Glutamatergic neuron (in vitro differentiated cells): ENCODE data around the gene MISP. TPM values are rescaled to one million over a fixed set of nuclear protein-coding genes. Genes with fewer than 3 reads are reported as not detected.
A peak's percentile ranks its signal among the peaks of the same experiment; 100 is the strongest.
"Not testable (repeated sequence)": the region's sequence is repeated elsewhere in the genome, so short reads cannot be mapped to it uniquely, and the experiment has no call there.

Experiments used
- DNase-seq: peaks from one replicate; pipeline ENCODE4 v3.0.0; 2022
- H3K27ac Mint-ChIP-seq: one replicate; pipeline ENCODE4 v1.8.0; 2020; ENCODE audit warnings: mild to moderate bottlenecking, mixed read lengths, inconsistent platforms; ENCODE audit not compliant: unreplicated experiment
- H3K27me3 Mint-ChIP-seq: one replicate; pipeline ENCODE4 v1.8.0; 2020; ENCODE audit warnings: mild to moderate bottlenecking, moderate library complexity, mixed read lengths, inconsistent platforms; ENCODE audit not compliant: unreplicated experiment
- H3K36me3 Mint-ChIP-seq: one replicate; pipeline ENCODE4 v1.8.0; 2020; ENCODE audit warnings: mild to moderate bottlenecking, mixed read lengths, inconsistent platforms; ENCODE audit not compliant: unreplicated experiment
- H3K4me1 Mint-ChIP-seq: one replicate; pipeline ENCODE4 v1.8.0; 2020; ENCODE audit warnings: mild to moderate bottlenecking, low read depth, mixed read lengths, inconsistent platforms; ENCODE audit not compliant: unreplicated experiment
- H3K4me3 Mint-ChIP-seq: one replicate; pipeline ENCODE4 v1.8.0; 2020; ENCODE audit warnings: mild to moderate bottlenecking, mixed read lengths, inconsistent platforms; ENCODE audit not compliant: unreplicated experiment
- H3K9me3 Mint-ChIP-seq: one replicate; pipeline ENCODE4 v1.8.0; 2020; ENCODE audit warnings: mild to moderate bottlenecking, moderate library complexity, mixed read lengths, inconsistent platforms; ENCODE audit not compliant: unreplicated experiment
- total RNA-seq: library from RNA; stranded (reverse); fragmentation: NEBNext Ultra II Directional; extraction: Animal tissue kit (Norgen Biotek cat#: 25700); gene quantifications from one replicate; pipeline ENCODE4 v1.2.1, GENCODE V29; 2021; ENCODE audit not compliant: unreplicated experiment
- TF ChIP-seq, protein P1 (sequence below): fragments of 200-600 bp; sonication (generic); IDR thresholded peaks from one replicate; pipeline ENCODE4 v1.5.0; 2021; ENCODE audit not compliant: partially characterized antibody, unreplicated experiment

The MISP gene
- total RNA-seq, 1 donor from 2014 or later: 1.1 TPM

DNA sequence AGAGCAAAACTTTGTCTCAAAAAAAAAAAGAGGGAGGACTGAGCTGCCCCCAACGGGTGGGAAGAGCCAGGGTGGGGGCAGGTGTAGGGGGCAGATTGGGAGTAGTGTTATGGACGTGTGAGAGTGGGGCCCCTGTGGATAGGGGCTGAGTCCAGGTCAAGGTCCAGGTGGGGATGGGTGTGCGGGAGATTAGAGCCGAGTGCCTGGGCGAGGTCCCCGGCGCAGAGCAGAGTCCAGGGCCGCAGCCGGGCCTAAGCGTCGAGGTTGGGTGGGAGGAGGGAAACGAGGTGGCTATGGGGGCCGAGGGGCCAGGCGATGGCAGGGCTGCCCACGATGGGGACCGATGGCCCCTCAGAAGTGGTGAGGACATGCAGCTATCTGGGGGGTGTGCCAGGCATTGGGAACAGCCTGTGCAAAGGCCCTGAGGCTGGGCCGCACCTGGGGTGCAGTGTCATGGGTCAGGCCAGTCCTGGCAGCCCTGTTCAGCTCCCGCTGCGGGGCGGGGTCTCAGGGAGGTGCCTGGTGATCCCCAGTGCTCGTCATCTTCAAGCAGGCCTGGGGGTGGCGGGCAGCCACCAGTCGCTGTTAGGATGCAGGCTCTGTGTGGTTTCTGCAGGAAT is 12.3 kb upstream of the MISP start:
- H3K4me3 Mint-ChIP-seq: no peak overlapping the region
- H3K36me3 Mint-ChIP-seq: no peaks in the 10 kb centered on the region
- H3K4me1 Mint-ChIP-seq: peaks cover 2% of the 10 kb centered on the region
- H3K27me3 Mint-ChIP-seq: peaks cover 29% of the 10 kb centered on the region
- H3K9me3 Mint-ChIP-seq: peaks cover 37% of the 10 kb centered on the region
- no peak overlapping the region for H3K27ac Mint-ChIP-seq
- TF ChIP-seq, protein P1, sequence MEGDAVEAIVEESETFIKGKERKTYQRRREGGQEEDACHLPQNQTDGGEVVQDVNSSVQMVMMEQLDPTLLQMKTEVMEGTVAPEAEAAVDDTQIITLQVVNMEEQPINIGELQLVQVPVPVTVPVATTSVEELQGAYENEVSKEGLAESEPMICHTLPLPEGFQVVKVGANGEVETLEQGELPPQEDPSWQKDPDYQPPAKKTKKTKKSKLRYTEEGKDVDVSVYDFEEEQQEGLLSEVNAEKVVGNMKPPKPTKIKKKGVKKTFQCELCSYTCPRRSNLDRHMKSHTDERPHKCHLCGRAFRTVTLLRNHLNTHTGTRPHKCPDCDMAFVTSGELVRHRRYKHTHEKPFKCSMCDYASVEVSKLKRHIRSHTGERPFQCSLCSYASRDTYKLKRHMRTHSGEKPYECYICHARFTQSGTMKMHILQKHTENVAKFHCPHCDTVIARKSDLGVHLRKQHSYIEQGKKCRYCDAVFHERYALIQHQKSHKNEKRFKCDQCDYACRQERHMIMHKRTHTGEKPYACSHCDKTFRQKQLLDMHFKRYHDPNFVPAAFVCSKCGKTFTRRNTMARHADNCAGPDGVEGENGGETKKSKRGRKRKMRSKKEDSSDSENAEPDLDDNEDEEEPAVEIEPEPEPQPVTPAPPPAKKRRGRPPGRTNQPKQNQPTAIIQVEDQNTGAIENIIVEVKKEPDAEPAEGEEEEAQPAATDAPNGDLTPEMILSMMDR: no peak
- DNase-seq: no peak

DNA sequence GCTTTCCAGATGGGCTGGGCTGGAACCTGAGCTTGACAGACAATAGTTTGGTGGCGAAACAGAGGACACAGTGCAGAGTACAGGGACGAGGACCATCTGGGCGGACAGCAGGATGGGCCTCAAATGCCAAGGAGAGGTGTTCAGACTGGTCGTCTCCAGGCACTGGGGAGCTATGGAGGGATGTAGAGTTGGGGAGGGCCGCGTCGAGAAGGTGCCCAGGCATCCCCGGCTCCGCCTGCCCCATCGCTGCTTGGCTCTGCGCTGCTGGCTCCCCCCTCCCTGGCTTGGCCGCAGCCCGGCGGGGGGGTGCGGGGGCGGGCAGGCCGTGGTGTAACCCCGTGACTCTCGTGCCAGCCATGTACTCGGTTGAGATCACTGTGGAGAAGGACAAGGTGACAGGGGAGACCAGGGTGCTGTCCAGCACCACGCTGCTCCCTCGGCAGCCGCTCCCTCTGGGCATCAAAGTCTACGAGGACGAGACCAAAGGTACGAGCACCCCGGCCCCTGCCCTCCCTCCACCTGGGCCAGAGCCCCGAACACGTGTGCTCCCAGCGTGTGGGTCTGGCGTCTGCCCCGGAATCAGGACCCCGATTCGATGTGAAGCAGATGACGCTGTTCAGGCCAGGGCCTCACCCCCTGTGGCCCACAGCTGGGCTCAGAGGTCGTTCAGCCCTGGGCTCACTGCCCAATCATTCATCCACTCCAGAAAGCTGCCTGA is 10.8 kb upstream of the MISP start:
- no peaks in the 10 kb centered on the region for H3K36me3 Mint-ChIP-seq
- TF ChIP-seq, protein P1: no peak
- DNase-seq: no peak
- no peak overlapping the region for H3K4me3 Mint-ChIP-seq
- peaks cover 38% of the 10 kb centered on the region for H3K9me3 Mint-ChIP-seq
- peaks cover 28% of the 10 kb centered on the region for H3K27me3 Mint-ChIP-seq
- H3K27ac Mint-ChIP-seq: no peak overlapping the region
- no peaks in the 10 kb centered on the region for H3K4me1 Mint-ChIP-seq

DNA sequence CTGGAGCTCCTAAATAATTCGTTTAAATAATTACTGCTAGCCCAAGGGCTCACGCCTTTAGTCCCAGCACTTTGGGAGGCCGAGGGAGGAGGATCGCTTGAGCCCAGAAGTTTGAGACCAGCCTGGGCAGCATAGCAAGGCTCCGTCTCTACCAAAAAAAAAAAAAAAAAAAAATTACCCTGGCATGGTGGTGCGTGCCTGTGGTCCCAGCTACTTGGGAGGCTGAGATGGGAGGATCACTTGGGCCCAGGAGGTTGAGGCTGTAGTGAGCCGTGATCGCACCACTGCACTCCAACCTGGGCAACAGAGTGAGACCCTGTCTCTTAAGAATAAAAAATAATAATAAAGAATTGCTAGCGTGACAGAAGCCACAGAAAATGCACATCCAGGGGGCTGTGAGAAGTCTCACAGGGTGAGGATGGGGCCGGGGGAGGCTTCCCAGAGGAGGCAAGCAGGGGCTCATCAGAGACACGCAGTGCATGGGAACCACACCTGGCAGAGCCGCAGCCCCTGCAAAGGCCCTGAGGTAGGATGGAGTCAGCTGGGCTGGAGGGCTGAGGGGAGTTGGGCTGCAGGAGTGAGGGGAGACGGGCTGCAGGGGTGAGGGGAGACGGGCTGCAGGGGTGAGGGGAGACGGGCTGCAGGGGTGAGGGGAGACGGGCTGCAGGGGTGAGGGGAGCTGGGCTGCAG is 10.0 kb upstream of the MISP start:
- H3K4me1 Mint-ChIP-seq, H3K27ac Mint-ChIP-seq, H3K4me3 Mint-ChIP-seq, DNase-seq, H3K36me3 Mint-ChIP-seq: not testable (repeated sequence)
- Mint-ChIP-seq H3K27me3 (peaks cover 29% of the 10 kb centered on the region), H3K9me3 (peaks cover 43% of the 10 kb centered on the region)

DNA sequence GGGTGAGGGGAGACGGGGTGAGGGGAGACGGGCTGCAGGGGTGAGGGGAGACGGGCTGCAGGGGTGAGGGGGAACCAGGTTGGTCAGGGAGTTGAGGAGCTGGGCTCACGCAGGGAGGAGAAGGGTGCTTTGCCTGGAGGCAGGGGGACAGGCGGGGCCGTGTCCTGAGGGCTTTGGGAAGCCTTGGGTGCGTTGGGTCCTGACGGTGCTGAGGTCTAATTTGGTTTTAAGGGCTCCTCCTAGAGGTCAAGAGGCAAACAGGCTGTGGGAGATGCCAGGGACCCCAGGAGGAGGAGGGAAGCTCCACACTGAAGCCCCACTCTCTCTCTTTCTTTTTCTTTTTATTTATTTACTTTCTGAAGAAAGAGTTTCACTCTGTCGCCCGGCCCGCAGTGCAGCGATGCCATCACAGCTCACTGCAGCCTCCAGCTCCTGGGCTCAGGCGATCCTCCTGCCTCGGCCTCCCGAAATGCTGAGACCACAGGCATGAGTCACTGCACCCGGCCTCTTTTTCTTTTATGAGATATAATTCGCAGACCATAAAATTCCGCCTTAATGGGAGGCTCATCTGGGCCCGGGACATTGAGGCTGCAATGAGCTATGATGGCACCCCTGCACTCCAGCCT is 9.3 kb upstream of the MISP start:
- Mint-ChIP-seq H3K27ac (peak overlapping the region; percentile 55), H3K4me1 (no peaks in the 10 kb centered on the region), H3K9me3 (peaks cover 44% of the 10 kb centered on the region), H3K36me3 (no peaks in the 10 kb centered on the region), H3K4me3 (no peak overlapping the region), H3K27me3 (peaks cover 30% of the 10 kb centered on the region)
- no peak for DNase-seq
- TF ChIP-seq, protein P1: no peak

DNA sequence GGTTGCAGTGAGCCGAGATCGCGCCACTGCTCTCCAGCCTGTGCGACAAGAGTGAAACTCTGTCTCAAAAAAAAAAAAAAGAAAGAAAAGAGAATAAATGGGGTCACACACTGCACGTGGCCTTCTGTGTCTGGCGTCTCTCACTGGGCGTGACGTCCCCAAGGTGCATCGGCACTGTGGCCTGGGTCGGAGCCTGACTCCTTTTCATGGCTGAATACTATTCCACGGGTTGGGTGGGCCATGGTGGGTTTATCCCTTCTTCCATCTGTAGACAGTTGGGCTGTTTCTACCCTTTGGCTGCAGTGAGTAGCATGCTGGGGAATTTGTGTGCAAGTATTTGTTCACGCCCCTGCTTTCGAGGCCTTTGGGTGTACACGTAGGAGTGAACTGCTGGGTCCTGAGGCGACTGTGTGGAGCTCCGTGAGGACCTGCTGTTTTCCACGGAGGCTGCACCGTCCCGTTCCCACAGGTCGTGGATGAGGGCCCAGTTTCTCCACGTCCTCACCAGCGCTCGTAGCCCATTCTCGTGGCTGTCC is 8.3 kb upstream of the MISP start:
- Mint-ChIP-seq H3K4me1 (no peaks in the 10 kb centered on the region), H3K27ac (no peak overlapping the region), H3K36me3 (no peaks in the 10 kb centered on the region), H3K9me3 (peaks cover 38% of the 10 kb centered on the region), H3K27me3 (peaks cover 23% of the 10 kb centered on the region), H3K4me3 (no peak overlapping the region)
- DNase-seq: no peak
- TF ChIP-seq, protein P1: no peak
